ENCODE measurements around the gene BMS1. TPM values are rescaled to one million over a fixed set of nuclear protein-coding genes. Genes with fewer than 3 reads are reported as not detected.
A peak's percentile ranks its signal among the peaks of the same experiment; 100 is the strongest.
"Not testable (repeated sequence)": the region's sequence is repeated elsewhere in the genome, so short reads cannot be mapped to it uniquely, and the experiment has no call there.

The BMS1 gene
- total and polyA plus RNA-seq, 3 donors from 2014 or later: 14.9 to 25.5 (median 23.5) TPM

- Histone ChIP-seq H3K4me1 (peaks cover 6% of the 10 kb centered on the region), H3K9me3 (no peaks in the 10 kb centered on the region), H3K27ac (no peak overlapping the region), H3K27me3 (no peaks in the 10 kb centered on the region), H3K4me3 (peak overlapping the region; percentile 2 to 47), H3K36me3 (ENCODE audit: low read depth, missing control alignments) (no peaks in the 10 kb centered on the region)
- 0 to 2% methylated on average over 17 to 53 of the region's 87 CpGs for whole genome bisulfite sequencing, 2 donors
- DNase-seq: peak; percentile 87
- TF ChIP-seq CTCF (IDR thresholded peaks at IDR 0.05) (peak; percentile 52 to 76 (median 71)), POLR2A (IDR thresholded peaks at IDR 0.05) (no peak)
- intact Hi-C loops (cut with DNase I; ENCODE audit: low total_unique reads): no loop called here
Observed at GRCh38 chr10:42866115-42866995, 83.8 kb downstream of the BMS1 start.

GRCh38 chr10:42867571-42867970 lies 85.0 kb downstream of the BMS1 start:
- H3K27ac ChIP-seq: no peak overlapping the region
- no peak overlapping the region for H3K4me3 ChIP-seq
- DNase-seq: no peak
- peaks cover 6% of the 10 kb centered on the region for H3K4me1 ChIP-seq
- no peak for TF ChIP-seq POLR2A (IDR thresholded peaks at IDR 0.05)
- no peak for TF ChIP-seq CTCF (IDR thresholded peaks at IDR 0.05)
- 78 to 91% methylated on average over 9 of the region's 9 CpGs for WGBS, 2 donors
- no peaks in the 10 kb centered on the region for H3K9me3 ChIP-seq
- no peaks in the 10 kb centered on the region for H3K27me3 ChIP-seq
- intact Hi-C loops (cut with DNase I; ENCODE audit: low total_unique reads): no loop called here
- no peaks in the 10 kb centered on the region for H3K36me3 ChIP-seq (ENCODE audit: low read depth, missing control alignments)

GRCh38 chr10:42868530-42868929 lies 85.9 kb downstream of the BMS1 start:
- no peak for TF ChIP-seq POLR2A (IDR thresholded peaks at IDR 0.05)
- no peak for TF ChIP-seq CTCF (IDR thresholded peaks at IDR 0.05)
- no peaks in the 10 kb centered on the region for H3K9me3 ChIP-seq
- no peaks in the 10 kb centered on the region for H3K27me3 ChIP-seq
- intact Hi-C loops (cut with DNase I; ENCODE audit: low total_unique reads): no loop called here
- no peak overlapping the region for H3K4me3 ChIP-seq
- no peak for DNase-seq
- H3K4me1 ChIP-seq: peaks cover 6% of the 10 kb centered on the region
- no peaks in the 10 kb centered on the region for H3K36me3 ChIP-seq (ENCODE audit: low read depth, missing control alignments)
- no peak overlapping the region for H3K27ac ChIP-seq
- WGBS, 2 donors: 86 to 94% methylated on average over 9 of the region's 9 CpGs

GRCh38 chr10:42869977-42870350 lies 87.4 kb downstream of the BMS1 start:
- 89 to 91% methylated on average over 8 to 9 of the region's 9 CpGs for WGBS, 2 donors
- DNase-seq: no peak
- intact Hi-C loops (cut with DNase I; ENCODE audit: low total_unique reads): loop anchor here (5.0 kb wide), 1 partner anchor 232 kb away; no protein-coding TSS in a partner anchor
- Histone ChIP-seq H3K36me3 (ENCODE audit: low read depth, missing control alignments) (no peaks in the 10 kb centered on the region), H3K4me1 (peaks cover 6% of the 10 kb centered on the region), H3K27ac (no peak overlapping the region), H3K27me3 (no peaks in the 10 kb centered on the region), H3K4me3 (no peak overlapping the region), H3K9me3 (no peaks in the 10 kb centered on the region)
- TF ChIP-seq CTCF (IDR thresholded peaks at IDR 0.05) (no peak), POLR2A (IDR thresholded peaks at IDR 0.05) (no peak)

- H3K27ac ChIP-seq: not testable (repeated sequence)
Observed at GRCh38 chr10:42871138-42871641, 88.6 kb downstream of the BMS1 start.

More at GRCh38 chr10:42871138-42871641, 88.6 kb downstream of the BMS1 start:
- H3K4me1 ChIP-seq; H3K36me3 ChIP-seq (ENCODE audit: low read depth, missing control alignments); H3K4me3 ChIP-seq; DNase-seq; H3K9me3 ChIP-seq; H3K27me3 ChIP-seq: not testable (repeated sequence)
- intact Hi-C loops (cut with DNase I; ENCODE audit: low total_unique reads): loop anchor here (5.0 kb wide), 1 partner anchor 231 kb away; no protein-coding TSS in a partner anchor
- WGBS, 2 donors: 70 to 75% methylated on average over 10 to 13 of the region's 13 CpGs

Data from testis (tissue), 3 donors.